ENCODE results near the gene CDHR1. TPM values are rescaled to one million over a fixed set of nuclear protein-coding genes. Genes with fewer than 3 reads are reported as not detected.

CDHR1 gene
- total and polyA plus RNA-seq, 2 of the 8 experiments (the other 6 are each of a cell fraction or from before 2014, with no cell fraction given) = 3.9 to 10.5 TPM

DNA sequence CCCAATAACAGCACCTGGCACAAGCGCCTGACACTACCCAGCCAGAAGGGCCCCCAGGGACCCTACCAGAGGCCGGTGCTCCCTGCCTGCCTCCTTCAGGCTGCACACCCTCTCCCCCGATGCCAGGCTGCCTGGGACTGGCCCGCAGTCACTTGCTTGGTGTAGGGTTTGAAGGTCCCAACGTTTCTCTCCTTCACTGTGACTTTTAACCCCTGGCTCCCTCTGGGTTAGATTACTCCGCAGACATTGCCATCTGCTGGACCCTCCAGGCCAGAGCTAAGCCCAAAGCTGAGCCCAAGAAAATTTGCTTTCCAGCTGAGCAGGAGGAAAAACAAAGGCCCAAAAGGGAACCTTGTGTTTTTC, 6.9 kb downstream of the CDHR1 start:
- H4K20me1 ChIP-seq (replicated peaks in 1 of 2; ENCODE audit: control insufficient read depth in 1 of 2, insufficient read depth in 2 of 2, low read length in 2 of 2) = peaks cover 0 to 6% of the 10 kb centered on the region in 2 experiments
- FAIRE-seq (no peak), DNase-seq (ENCODE audit: low read depth in 1 of 2, low spot score in 2 of 2) (no peak)
- H4K91ac ChIP-seq (replicated peaks; ENCODE audit: insufficient read length, low read length) = no peak overlapping the region
- H3K79me2 ChIP-seq (ENCODE audit: control insufficient read depth in 1 of 2, insufficient read depth in 2 of 2, low read length in 2 of 2) = no peaks in the 10 kb centered on the region
- no peaks in the 10 kb centered on the region for H3K79me1 ChIP-seq (ENCODE audit: low read depth, low read length)
- no peak overlapping the region for H2BK15ac ChIP-seq (ENCODE audit: low read length)
- no peak overlapping the region for H3K18ac ChIP-seq (ENCODE audit: extremely low read depth, low read length)
- H3K4me1 ChIP-seq (replicated peaks in 1 of 4; ENCODE audit: control insufficient read depth in 3 of 4, insufficient read depth in 4 of 4, low read length in 3 of 4) = no peaks in the 10 kb centered on the region
- H3K4me2 ChIP-seq (ENCODE audit: insufficient read depth in 1 of 2, low read depth in 2 of 2, low read length in 2 of 2) = no peak overlapping the region
- H3K27ac ChIP-seq (ENCODE audit: low read depth, low read length) = no peak overlapping the region
- no peak overlapping the region for H2BK120ac ChIP-seq (replicated peaks; ENCODE audit: low read depth, low read length)
- no peaks in the 10 kb centered on the region for H3K23me2 ChIP-seq (ENCODE audit: low read depth, low read length)
- no peak overlapping the region for H3K9ac ChIP-seq (replicated peaks in 1 of 4; ENCODE audit: extremely low read depth in 1 of 4, low read depth in 3 of 4, low read length in 3 of 4)
- H3K4me3 ChIP-seq (ENCODE audit: extremely low read depth in 1 of 4, insufficient read depth in 2 of 4, low read depth in 3 of 4, low read length in 4 of 4) = no peak overlapping the region
- H3K23ac ChIP-seq (ENCODE audit: insufficient read length) = no peak overlapping the region
- H2AFZ ChIP-seq (ENCODE audit: low read length) = no peak overlapping the region
- no peak overlapping the region for H4K5ac ChIP-seq (ENCODE audit: insufficient read length, low read depth, low read length)
- no peak overlapping the region for H3K4ac ChIP-seq (replicated peaks; ENCODE audit: insufficient read length, low read depth, low read length)
- peaks cover 0 to 7% (median 3%) of the 10 kb centered on the region in 4 experiments; a peak in 3 of 7 replicates for H3K27me3 ChIP-seq (replicated peaks in 1 of 4; ENCODE audit: control insufficient read depth in 3 of 4, extremely low read depth in 1 of 4, insufficient read depth in 3 of 4, low read length in 3 of 4)
- ChIA-PET CTCF (ENCODE audit: partially characterized antibody) (interaction anchor here (0.7 to 10.8 kb wide), 16 partner anchors 8 to 349 kb away, joined by 3 to 248 read pairs (median 10); partner anchors contain the start of genes CDHR1 and GHITM), POLR2A (ENCODE audit: partially characterized antibody) (interaction anchor here (0.7 kb wide), 1 partner anchor 61 kb away, joined by 3 read pairs; no protein-coding TSS in a partner anchor)
- no peaks in the 10 kb centered on the region for H3K36me3 ChIP-seq (ENCODE audit: control insufficient read depth in 2 of 4, insufficient read depth in 4 of 4, low read length in 3 of 4)
- no peak overlapping the region for H2BK20ac ChIP-seq (ENCODE audit: low read length)
- H2AK5ac ChIP-seq (ENCODE audit: low read depth, low read length) = no peak overlapping the region
- peak overlapping the region; percentile 57; the same call in 1 of the 2 replicates for H4K8ac ChIP-seq (ENCODE audit: extremely low read depth, insufficient read depth, low read length)
- no peak overlapping the region for H2BK12ac ChIP-seq (ENCODE audit: low read depth, low read length)
- no peaks in the 10 kb centered on the region for H3K9me3 ChIP-seq (ENCODE audit: insufficient read depth in 2 of 2, low read depth in 1 of 2, low read length in 1 of 2)
- 74% methylated on average over 6 of the region's 6 CpGs; no CpG with 5 or more reads in 1 of the 2 experiments for WGBS, 2 experiments (ENCODE audit: extremely low coverage in 1 of 2, insufficient coverage in 1 of 2, insufficient read length in 1 of 2, insufficient replicate concordance in 2 of 2, low coverage in 1 of 2, low lambda C conversion rate in 2 of 2, missing lambda C conversion rate in 1 of 2)
- H3K56ac ChIP-seq (replicated peaks; ENCODE audit: insufficient read length, low read depth, low read length) = no peak overlapping the region
- H3K14ac ChIP-seq (ENCODE audit: insufficient read length) = no peak overlapping the region
- no peak overlapping the region for H2BK5ac ChIP-seq (ENCODE audit: low read depth, low read length)
- TF ChIP-seq SIX5 (IDR thresholded peaks at IDR 0.05; ENCODE audit: low read depth, low read length) (no peak), ASH2L (IDR thresholded peaks at IDR 0.05; ENCODE audit: low read length) (no peak), BCL11A (IDR thresholded peaks at IDR 0.05; ENCODE audit: low read depth in 2 of 2, low read length in 2 of 2) (no peak), RAD21 (IDR thresholded peaks at IDR 0.05 in 1 of 2, conservative IDR thresholded peaks at IDR 0.05 in 1 of 2; ENCODE audit: low read depth in 2 of 2, low read length in 2 of 2) (peak; percentile 43 to 63), JUN (IDR thresholded peaks at IDR 0.05; ENCODE audit: low read depth, low read length) (no peak), GTF2F1 (IDR thresholded peaks at IDR 0.05; ENCODE audit: borderline replicate concordance, low read depth, low read length) (no peak), YY1 (IDR thresholded peaks at IDR 0.05; ENCODE audit: low read depth, low read length) (no peak), TAF1 (IDR thresholded peaks at IDR 0.05; ENCODE audit: low read depth, low read length) (no peak), RBBP5 (IDR thresholded peaks at IDR 0.05; ENCODE audit: borderline replicate concordance, low read depth, low read length) (no peak), NANOG (IDR thresholded peaks at IDR 0.05; ENCODE audit: insufficient read depth, low read depth, low read length, poor library complexity, severe bottlenecking) (no peak)
- TF ChIP-seq, protein P1, sequence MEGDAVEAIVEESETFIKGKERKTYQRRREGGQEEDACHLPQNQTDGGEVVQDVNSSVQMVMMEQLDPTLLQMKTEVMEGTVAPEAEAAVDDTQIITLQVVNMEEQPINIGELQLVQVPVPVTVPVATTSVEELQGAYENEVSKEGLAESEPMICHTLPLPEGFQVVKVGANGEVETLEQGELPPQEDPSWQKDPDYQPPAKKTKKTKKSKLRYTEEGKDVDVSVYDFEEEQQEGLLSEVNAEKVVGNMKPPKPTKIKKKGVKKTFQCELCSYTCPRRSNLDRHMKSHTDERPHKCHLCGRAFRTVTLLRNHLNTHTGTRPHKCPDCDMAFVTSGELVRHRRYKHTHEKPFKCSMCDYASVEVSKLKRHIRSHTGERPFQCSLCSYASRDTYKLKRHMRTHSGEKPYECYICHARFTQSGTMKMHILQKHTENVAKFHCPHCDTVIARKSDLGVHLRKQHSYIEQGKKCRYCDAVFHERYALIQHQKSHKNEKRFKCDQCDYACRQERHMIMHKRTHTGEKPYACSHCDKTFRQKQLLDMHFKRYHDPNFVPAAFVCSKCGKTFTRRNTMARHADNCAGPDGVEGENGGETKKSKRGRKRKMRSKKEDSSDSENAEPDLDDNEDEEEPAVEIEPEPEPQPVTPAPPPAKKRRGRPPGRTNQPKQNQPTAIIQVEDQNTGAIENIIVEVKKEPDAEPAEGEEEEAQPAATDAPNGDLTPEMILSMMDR (IDR thresholded peaks at IDR 0.05; ENCODE audit: control extremely low read depth in 1 of 3, insufficient read depth in 1 of 3, low read depth in 1 of 3, low read length in 3 of 3) = peak; percentile 23 to 53 (median 34)

Measured in H1 (cell line).